Mesenchymal stem cell (in vitro differentiated cells and primary cell): ENCODE results near the gene HAS3.

Experiments used
- DNase-seq: peaks from one replicate; pipeline ENCODE4 v3.0.0-alpha.2; 2013
- H2AFZ ChIP-seq: one replicate; pipeline ENCODE4 v1.6.1; 2013; ENCODE audit warnings: low read depth, mild to moderate bottlenecking, control low read depth, inconsistent platforms, low read length, moderate library complexity
- H2AK5ac ChIP-seq: 2 replicates; pipeline ENCODE4 v1.6.1; 2013; ENCODE audit warnings: low read length, moderate library complexity, mild to moderate bottlenecking, inconsistent platforms; ENCODE audit not compliant: severe bottlenecking
- H2BK120ac ChIP-seq: one replicate; pipeline ENCODE4 v1.6.1; 2013; ENCODE audit warnings: low read depth, mild to moderate bottlenecking, inconsistent platforms, low read length, moderate library complexity
- H2BK12ac ChIP-seq, 2 experiments: one replicate each; pipeline ENCODE4 v1.6.1; 2013; ENCODE audit warnings: inconsistent platforms in 2 of 2, low read length in 2 of 2, mild to moderate bottlenecking in 2 of 2, moderate library complexity in 2 of 2, control low read depth in 1 of 2
- H2BK15ac ChIP-seq: one replicate; pipeline ENCODE4 v1.6.1; 2013; ENCODE audit warnings: mild to moderate bottlenecking, low read depth, inconsistent platforms; ENCODE audit not compliant: poor library complexity, severe bottlenecking
- H2BK5ac ChIP-seq: 2 replicates; pipeline ENCODE4 v1.6.1; 2013; ENCODE audit warnings: low read depth, mild to moderate bottlenecking, low read length, control low read depth, inconsistent platforms; ENCODE audit not compliant: poor library complexity, severe bottlenecking
- H3K14ac ChIP-seq, 2 experiments: one replicate each; pipeline ENCODE4 v1.6.1; 2013; ENCODE audit warnings: inconsistent platforms in 2 of 2, low read length in 2 of 2, control low read depth in 1 of 2, mild to moderate bottlenecking in 1 of 2, moderate library complexity in 1 of 2
- H3K18ac ChIP-seq, 2 experiments: one replicate each; pipeline ENCODE4 v1.6.1; 2013; ENCODE audit warnings: inconsistent platforms in 2 of 2, low read length in 2 of 2, control low read depth in 1 of 2, low read depth in 1 of 2, mild to moderate bottlenecking in 1 of 2
- H3K23ac ChIP-seq, 2 experiments: one replicate each; pipeline ENCODE4 v1.6.1; 2013; ENCODE audit warnings: inconsistent platforms in 2 of 2, low read length in 2 of 2, mild to moderate bottlenecking in 2 of 2, moderate library complexity in 2 of 2, control low read depth in 1 of 2
- H3K27ac ChIP-seq: 2 replicates; pipeline ENCODE4 v1.5.1; 2013; ENCODE audit warnings: mild to moderate bottlenecking, moderate library complexity, low read length, control low read depth, inconsistent platforms; ENCODE audit not compliant: poor library complexity, severe bottlenecking
- H3K27me3 ChIP-seq, 2 experiments: 2 replicates each; pipeline versions ENCODE4 v1.6.1 to v1.7.0; 2013; ENCODE audit warnings: low read length in 2 of 2, mild to moderate bottlenecking in 2 of 2, moderate library complexity in 2 of 2, control low read depth in 1 of 2, inconsistent platforms in 1 of 2; ENCODE audit not compliant: control insufficient read depth in 1 of 2, insufficient read depth in 1 of 2
- H3K36me3 ChIP-seq, 2 experiments: 2 replicates each; pipeline versions ENCODE4 v1.6.1 to v1.7.0; 2013; ENCODE audit warnings: low read length in 2 of 2, control low read depth in 1 of 2, inconsistent platforms in 1 of 2, low read depth in 1 of 2, mild to moderate bottlenecking in 1 of 2; ENCODE audit not compliant: insufficient read depth in 2 of 2, control insufficient read depth in 1 of 2
- H3K4ac ChIP-seq, 2 experiments: one replicate each; pipeline ENCODE4 v1.6.1; 2013; ENCODE audit warnings: inconsistent platforms in 2 of 2, low read length in 2 of 2, mild to moderate bottlenecking in 2 of 2, moderate library complexity in 2 of 2, control low read depth in 1 of 2, low read depth in 1 of 2
- H3K4me1 ChIP-seq: 2 replicates; pipeline ENCODE4 v1.6.1; 2013; ENCODE audit warnings: low read depth, low read length, control low read depth; ENCODE audit not compliant: control insufficient read depth, insufficient read depth
- H3K4me2 ChIP-seq: 2 replicates; pipeline ENCODE4 v1.6.1; 2013; ENCODE audit warnings: low read length, mild to moderate bottlenecking, inconsistent platforms; ENCODE audit not compliant: poor library complexity, severe bottlenecking
- H3K4me3 ChIP-seq, 2 experiments: 2 replicates each; pipeline versions ENCODE4 v1.5.1 to v1.7.0; 2013; ENCODE audit warnings: low read length in 2 of 2, mild to moderate bottlenecking in 2 of 2, control low read depth in 1 of 2, low read depth in 1 of 2; ENCODE audit not compliant: insufficient read depth in 1 of 2
- H3K79me1 ChIP-seq: replicated peaks from 2 replicates; pipeline ENCODE4 v1.6.1; 2013; ENCODE audit warnings: mild to moderate bottlenecking, control low read depth, low read length, inconsistent platforms; ENCODE audit not compliant: poor library complexity, severe bottlenecking
- H3K9ac ChIP-seq: 2 replicates; pipeline ENCODE4 v1.7.0; 2013; ENCODE audit warnings: mild to moderate bottlenecking, low read length, moderate library complexity
- H3K9me3 ChIP-seq: 2 replicates; pipeline ENCODE4 v1.7.0; 2013; ENCODE audit warnings: mild to moderate bottlenecking, low read length; ENCODE audit not compliant: control insufficient read depth
- H4K8ac ChIP-seq: one replicate; pipeline ENCODE4 v1.6.1; 2013; ENCODE audit warnings: inconsistent platforms, mild to moderate bottlenecking, low read length, moderate library complexity
- H4K91ac ChIP-seq: one replicate; pipeline ENCODE4 v1.6.1; 2013; ENCODE audit warnings: mild to moderate bottlenecking, low read length, inconsistent platforms
- WGBS: methylation state at CpG from one replicate; pipeline ENCODE4 v1.1.7; 2013; ENCODE audit warnings: mixed read lengths; 5-methylcytosine and 5-hydroxymethylcytosine counted together

The HAS3 gene

GRCh38 chr16:69130461-69130860 is 25.0 kb downstream of the HAS3 start:
- no peak overlapping the region for H2AK5ac ChIP-seq
- H3K18ac ChIP-seq, result no peak overlapping the region
- H3K27me3 ChIP-seq, result no peaks in the 10 kb centered on the region
- peak overlapping the region in 1 of 2 experiments; percentile 95 for H3K4me3 ChIP-seq
- H3K4ac ChIP-seq, result no peak overlapping the region
- H4K8ac ChIP-seq, result no peak overlapping the region
- peaks cover 2% of the 10 kb centered on the region for H3K79me1 ChIP-seq
- no peaks in the 10 kb centered on the region for H3K9me3 ChIP-seq
- H2BK12ac ChIP-seq, result no peak overlapping the region
- H2AFZ ChIP-seq, result no peak overlapping the region
- peaks cover 2% of the 10 kb centered on the region for H3K4me1 ChIP-seq
- no peak overlapping the region for H4K91ac ChIP-seq
- no peak overlapping the region for H3K23ac ChIP-seq
- no peak overlapping the region for H2BK120ac ChIP-seq
- WGBS, result 100% methylated on average over 2 of the region's 6 CpGs
- DNase-seq, result no peak
- H2BK15ac ChIP-seq, result no peak overlapping the region
- peak overlapping the region; percentile 99 for H3K9ac ChIP-seq
- H3K36me3 ChIP-seq, result peaks cover 5 to 23% of the 10 kb centered on the region in 2 experiments
- H3K27ac ChIP-seq, result no peak overlapping the region
- no peak overlapping the region for H3K14ac ChIP-seq
- H3K4me2 ChIP-seq, result no peak overlapping the region
- no peak overlapping the region for H2BK5ac ChIP-seq

GRCh38 chr16:69131167-69131838 is 25.9 kb downstream of the HAS3 start:
- peak overlapping the region; percentile 99 for H3K9ac ChIP-seq
- DNase-seq, result peak; percentile 38
- H3K23ac ChIP-seq, result no peak overlapping the region
- peak overlapping the region; percentile 99 for H2AK5ac ChIP-seq
- H3K14ac ChIP-seq, result peak overlapping the region; percentile 92 to 97
- H2BK5ac ChIP-seq, result peak overlapping the region; percentile 96
- peak overlapping the region; percentile 23 for H2BK15ac ChIP-seq
- H3K4me3 ChIP-seq, result peak overlapping the region; percentile 95 to 99
- peak overlapping the region; percentile 89 for H4K91ac ChIP-seq
- H3K27me3 ChIP-seq, result no peaks in the 10 kb centered on the region
- H2BK12ac ChIP-seq, result peak overlapping the region in 1 of 2 experiments; percentile 42
- H3K9me3 ChIP-seq, result no peaks in the 10 kb centered on the region
- peaks cover 5 to 24% of the 10 kb centered on the region in 2 experiments for H3K36me3 ChIP-seq
- H3K4ac ChIP-seq, result peak overlapping the region; percentile 94 to 97
- peak overlapping the region; percentile 66 for H3K4me2 ChIP-seq
- peaks cover 2% of the 10 kb centered on the region for H3K79me1 ChIP-seq
- peak overlapping the region; percentile 61 for H2BK120ac ChIP-seq
- peak overlapping the region; percentile 99 for H3K18ac ChIP-seq
- 1% methylated on average over 15 of the region's 15 CpGs for WGBS
- H4K8ac ChIP-seq, result peak overlapping the region; percentile 96
- no peak overlapping the region for H2AFZ ChIP-seq
- H3K27ac ChIP-seq, result peak overlapping the region; percentile 98
- H3K4me1 ChIP-seq, result peaks cover 2% of the 10 kb centered on the region

- peak; percentile 89 for DNase-seq
- Histone ChIP-seq H4K8ac (peak overlapping the region; percentile 100), H3K4me1 (peaks cover 2% of the 10 kb centered on the region), H2BK12ac (peak overlapping the region in 1 of 2 experiments; percentile 42), H4K91ac (peak overlapping the region; percentile 100), H3K4ac (peak overlapping the region; percentile 94 to 97), H2BK5ac (peak overlapping the region; percentile 96), H3K14ac (peak overlapping the region; percentile 97 to 99), H2AK5ac (peak overlapping the region; percentile 99), H2AFZ (peak overlapping the region; percentile 95), H3K79me1 (no peaks in the 10 kb centered on the region), H3K23ac (peak overlapping the region in 1 of 2 experiments; percentile 100), H3K27ac (peak overlapping the region; percentile 98), H2BK15ac (peak overlapping the region; percentile 97), H3K4me3 (peak overlapping the region; percentile 99), H3K27me3 (no peaks in the 10 kb centered on the region), H3K4me2 (peak overlapping the region; percentile 66), H3K9ac (peak overlapping the region; percentile 99), H3K36me3 (peaks cover 5 to 25% of the 10 kb centered on the region in 2 experiments), H3K18ac (peak overlapping the region; percentile 100), H2BK120ac (peak overlapping the region; percentile 100), H3K9me3 (no peaks in the 10 kb centered on the region)
- under 1% methylated on average over 35 of the region's 53 CpGs for WGBS
These were observed 26.5 kb downstream of the HAS3 start for GRCh38 chr16:69131839-69132423.
